ENCODE results near the gene OR2J2.
"Not testable (repeated sequence)": the region's sequence is repeated elsewhere in the genome, so short reads cannot be mapped to it uniquely, and the experiment has no call there.

Gene OR2J2

DNA sequence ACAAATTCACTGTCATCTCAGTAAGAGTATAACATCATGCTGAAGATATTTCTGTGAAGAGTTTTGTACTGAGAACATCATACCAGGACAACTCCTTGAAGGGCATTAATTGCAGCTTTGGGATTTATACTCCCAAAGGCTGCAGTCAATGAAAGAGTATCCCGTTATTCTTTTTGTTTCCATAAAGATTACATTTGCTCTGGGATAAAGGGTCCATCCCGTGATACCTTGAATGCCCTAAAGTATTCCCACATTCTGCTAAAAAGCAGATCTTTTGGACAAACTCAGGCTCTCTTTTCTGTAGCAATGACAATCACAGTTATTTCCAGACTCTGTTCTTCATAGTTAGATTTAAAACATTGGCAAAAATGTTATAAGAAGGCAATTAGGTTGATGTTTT is at the start of gene OR2J2:
TSS of gene OR2J2 (plus strand) at position 301 of the 400 bp plus-strand sequence. CDS start 2,729 bp downstream, outside the sequence.
- in situ Hi-C loops (cut with HindIII; ENCODE audit: low sequenced_read_pairs): not testable (repeated sequence)

DNA sequence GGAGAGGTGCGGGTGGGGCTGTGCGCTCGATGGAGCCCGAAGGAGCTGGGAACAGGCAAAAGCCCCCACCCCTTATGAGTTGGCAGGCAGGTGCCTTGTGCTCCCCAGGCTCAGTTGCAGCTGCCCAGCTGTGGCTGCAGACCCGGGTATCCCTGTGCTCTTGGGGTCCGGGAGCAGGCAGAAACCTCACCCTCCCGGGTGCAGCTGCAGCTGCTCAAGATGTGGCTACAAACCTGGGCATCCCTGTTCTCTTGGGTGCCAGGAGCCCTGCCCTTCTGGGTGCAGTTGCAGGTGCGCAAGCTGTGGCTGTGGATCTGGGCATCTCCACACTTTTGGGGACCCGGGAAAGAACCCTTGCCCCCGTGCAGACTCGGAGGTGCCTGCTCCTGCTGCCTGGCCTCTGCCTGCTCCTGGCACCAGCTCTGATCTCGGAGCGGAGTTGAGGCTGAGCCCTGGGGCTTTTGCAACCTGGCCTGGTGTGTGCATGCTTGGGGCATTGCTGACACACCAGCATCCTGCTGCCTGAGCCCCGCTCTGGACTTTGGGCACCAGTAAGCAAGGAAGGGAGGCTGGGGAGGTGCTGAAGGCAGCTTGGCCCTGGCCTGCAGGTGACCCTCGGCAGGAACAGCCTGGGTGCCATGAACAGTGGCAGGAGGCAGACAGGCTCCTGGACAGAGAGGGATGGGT is 41.2 kb upstream of the OR2J2 start:
- in situ Hi-C loops (cut with HindIII; ENCODE audit: low sequenced_read_pairs): no loop called here

DNA sequence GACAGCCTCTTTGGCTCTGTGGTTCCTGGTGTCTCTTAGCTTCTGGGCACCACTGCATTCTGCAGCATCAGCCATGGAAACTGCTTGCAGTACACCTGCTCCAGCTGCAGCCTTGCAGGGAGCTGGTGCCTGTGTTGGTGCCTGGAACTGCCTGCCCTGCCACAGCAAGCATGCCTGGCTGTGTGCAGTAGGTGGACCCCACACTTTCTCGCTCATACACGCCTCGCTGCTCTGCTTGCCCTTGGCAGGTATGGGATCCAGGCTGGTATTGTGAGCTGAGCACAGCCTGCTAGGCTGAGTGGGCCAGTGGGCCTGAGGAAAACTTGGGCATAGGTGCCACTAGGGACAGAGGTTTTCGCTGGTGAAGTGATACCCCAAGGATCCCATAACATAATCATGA is 40.1 kb upstream of the OR2J2 start:
- in situ Hi-C loops (cut with HindIII; ENCODE audit: low sequenced_read_pairs): no loop called here

DNA sequence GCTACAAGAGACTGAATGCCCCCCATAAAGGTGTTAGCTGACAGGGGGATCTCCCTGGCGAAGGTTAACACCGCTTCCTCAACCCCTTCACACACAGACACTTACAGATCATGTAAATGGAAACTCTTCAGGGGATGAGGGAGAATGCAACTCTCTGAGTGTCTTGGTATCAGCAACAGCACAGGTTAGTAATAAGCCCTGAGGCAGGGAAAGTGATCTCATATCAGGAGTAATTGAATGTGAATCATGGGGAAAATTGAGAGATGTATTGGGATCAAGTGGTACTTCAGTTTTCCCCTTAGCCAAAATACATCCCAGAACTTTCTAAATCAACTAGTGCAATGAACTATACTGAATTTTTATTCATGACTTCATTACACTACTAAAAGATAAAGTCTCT is 39.0 kb upstream of the OR2J2 start:
- in situ Hi-C loops (cut with HindIII; ENCODE audit: low sequenced_read_pairs): no loop called here

DNA sequence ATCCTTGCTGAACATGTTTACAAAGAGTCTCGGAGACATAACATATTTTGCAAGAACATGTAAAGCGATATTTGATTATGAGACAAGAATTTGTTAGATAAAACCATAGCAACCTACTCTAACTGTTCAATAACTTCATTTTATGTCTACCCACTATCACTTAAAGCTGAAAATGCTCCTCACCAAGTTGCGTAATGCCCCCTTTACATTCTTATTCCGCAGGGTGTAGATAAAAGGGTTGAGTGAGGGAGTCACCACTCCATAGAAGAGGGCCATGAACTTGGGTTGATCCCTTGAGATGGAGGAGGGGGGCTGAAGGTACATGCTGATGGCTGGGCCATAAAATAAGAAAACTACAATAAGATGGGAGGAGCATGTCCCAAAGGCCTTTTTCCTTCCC is 33.0 kb upstream of the OR2J2 start:
- in situ Hi-C loops (cut with HindIII; ENCODE audit: low sequenced_read_pairs): no loop called here

DNA sequence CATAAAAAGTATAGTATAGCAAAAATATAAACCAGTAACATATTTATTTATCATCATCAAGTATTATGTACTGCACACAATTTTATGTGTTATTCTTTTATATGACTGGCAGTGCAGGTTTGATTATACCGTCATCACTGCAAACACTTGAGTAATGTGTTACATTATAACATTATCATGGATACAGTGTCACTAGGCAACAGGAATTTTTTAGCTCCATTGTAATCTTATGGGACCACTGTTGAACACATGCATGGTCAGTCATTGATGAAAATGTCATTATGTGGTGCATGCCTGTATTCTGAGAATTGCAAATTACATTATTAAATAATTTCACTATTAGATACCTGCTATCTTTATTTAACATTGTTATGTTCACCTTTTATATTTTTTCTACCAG is 29.1 kb upstream of the OR2J2 start:
- in situ Hi-C loops (cut with HindIII; ENCODE audit: low sequenced_read_pairs): no loop called here

DNA sequence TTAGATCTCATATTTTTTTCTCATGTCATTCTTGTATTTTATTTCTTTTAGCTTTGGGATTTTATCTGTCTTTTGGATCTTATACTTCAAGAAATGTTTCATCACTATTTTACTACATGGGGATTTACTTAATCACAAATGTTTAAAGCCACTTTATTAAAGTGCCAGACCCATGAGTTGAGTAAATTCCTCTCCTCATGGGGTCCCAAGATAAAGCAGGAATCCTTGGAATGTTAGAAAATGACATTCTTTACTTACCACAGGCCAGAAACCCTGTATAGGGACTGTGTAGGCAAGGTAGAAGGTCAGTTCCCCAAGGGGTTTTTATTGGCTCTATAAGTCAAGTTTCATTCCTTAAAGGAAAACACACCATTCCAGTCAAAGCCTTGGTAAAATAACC is 28.4 kb upstream of the OR2J2 start:
- in situ Hi-C loops (cut with HindIII; ENCODE audit: low sequenced_read_pairs): no loop called here

DNA sequence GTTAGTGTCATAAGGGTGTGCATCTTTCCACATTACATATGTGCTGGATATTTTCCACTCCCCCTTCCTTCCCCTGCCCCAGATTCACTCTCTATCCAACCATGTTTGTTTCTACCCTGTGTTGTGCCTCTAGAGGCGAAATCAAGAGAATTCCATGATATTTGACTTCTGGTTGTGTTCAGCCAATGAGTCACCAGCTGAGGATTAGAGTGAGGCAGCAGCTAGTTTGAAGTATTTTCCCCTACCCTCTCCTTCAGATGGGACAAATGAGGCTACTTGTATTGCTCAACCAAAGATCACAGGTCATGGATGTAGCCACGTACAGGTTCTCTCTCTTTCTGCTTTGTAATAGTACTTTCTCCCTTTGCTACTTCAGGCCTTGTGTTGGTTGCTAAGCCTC is 24.5 kb upstream of the OR2J2 start:
- in situ Hi-C loops (cut with HindIII; ENCODE audit: low sequenced_read_pairs): no loop called here

DNA sequence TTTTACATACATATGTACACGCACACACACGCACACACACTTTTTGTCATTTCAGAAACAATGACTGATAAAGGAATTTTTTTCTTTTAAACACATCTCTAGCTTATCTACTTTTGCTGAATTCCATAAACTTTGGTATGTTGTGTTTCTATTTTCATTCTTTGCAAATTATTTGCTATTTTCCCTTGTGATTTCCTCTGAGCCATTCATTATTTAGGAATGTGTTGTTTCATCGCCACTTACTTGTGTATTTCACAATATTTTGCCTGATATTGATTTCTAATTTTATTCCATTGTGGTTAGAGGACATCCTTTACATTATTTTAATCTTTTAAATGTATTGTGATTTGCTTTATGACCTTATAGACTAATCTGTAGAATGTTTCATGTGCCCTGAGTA is 23.6 kb upstream of the OR2J2 start:
- in situ Hi-C loops (cut with HindIII; ENCODE audit: low sequenced_read_pairs): no loop called here

DNA sequence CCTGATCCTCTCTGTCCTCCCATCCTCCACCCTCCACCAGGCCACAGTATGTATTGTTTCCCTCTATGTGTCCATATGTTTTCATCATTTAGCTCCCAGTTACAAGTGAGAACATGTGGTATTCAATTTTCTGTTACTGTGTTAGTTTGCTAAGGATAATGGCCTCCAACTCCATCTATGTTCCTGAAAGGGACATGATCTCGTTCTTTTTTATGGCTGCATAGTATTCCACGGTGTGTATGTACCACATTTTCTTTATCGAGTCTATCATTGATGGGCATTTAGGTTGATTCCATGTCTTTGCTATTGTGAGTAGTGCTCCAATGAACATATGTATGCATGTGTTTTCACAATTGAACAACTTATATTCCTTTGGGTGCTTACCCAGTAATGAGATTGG is 21.3 kb upstream of the OR2J2 start:
- in situ Hi-C loops (cut with HindIII; ENCODE audit: low sequenced_read_pairs): not testable (repeated sequence)

DNA sequence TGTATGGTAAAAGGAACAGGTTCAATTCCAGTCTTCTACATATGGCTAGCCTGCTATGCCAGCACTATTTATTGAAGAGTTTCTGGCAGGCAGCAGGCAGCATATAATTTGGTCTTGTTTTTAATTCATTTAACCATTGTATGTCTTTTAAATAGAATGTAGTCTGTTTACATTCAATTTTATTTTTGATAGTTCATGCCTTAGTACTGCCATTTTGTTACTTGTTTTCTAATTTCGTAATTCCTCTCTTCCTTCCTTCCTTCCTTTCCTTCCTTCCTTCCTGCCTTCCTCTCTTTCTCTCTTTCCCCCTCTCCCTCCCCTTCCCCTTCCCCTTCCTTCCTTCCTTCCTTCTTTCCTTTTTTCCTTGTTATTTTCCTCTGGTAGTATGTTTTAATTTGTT is 17.6 kb upstream of the OR2J2 start:
- in situ Hi-C loops (cut with HindIII; ENCODE audit: low sequenced_read_pairs): no loop called here

DNA sequence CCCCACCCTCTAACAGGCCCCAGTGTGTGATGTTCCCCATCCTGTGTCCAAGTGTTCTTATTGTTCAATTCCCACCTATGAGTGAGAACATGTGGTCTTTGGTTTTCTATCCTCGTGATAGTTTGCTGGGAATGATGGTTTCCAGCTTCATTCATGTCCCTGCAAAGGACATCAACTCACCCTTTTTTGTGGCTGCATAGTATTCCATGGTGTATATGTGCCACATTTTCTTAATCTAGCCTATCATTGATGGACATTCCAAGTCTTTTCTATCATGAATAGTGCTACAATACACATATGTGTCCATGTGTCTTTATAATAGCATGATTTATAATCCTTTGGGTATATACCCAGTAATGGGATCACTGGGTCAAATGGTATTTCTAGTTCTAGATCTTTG is 15.5 kb upstream of the OR2J2 start:
- in situ Hi-C loops (cut with HindIII; ENCODE audit: low sequenced_read_pairs): not testable (repeated sequence)

DNA sequence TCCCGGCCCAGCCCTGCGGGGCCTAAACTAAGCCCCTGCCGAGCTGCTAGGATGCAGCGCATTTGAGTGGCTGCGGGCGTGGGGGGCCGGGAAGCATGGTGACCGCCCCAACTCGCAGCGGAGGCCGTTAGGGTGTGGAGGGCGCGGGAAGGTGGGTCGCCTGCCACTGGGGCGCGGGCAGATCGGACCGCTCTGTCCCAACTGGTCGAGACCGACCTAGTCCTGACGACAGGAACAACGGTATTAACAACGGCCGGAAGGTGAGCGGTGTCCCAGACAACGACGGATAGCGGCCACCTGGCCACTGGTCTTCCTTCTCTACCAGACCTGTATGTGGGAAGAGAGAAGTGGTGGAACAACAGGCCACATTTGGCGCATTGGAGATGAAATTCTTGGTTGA is 10.8 kb upstream of the OR2J2 start:
- in situ Hi-C loops (cut with HindIII; ENCODE audit: low sequenced_read_pairs): not testable (repeated sequence)

DNA sequence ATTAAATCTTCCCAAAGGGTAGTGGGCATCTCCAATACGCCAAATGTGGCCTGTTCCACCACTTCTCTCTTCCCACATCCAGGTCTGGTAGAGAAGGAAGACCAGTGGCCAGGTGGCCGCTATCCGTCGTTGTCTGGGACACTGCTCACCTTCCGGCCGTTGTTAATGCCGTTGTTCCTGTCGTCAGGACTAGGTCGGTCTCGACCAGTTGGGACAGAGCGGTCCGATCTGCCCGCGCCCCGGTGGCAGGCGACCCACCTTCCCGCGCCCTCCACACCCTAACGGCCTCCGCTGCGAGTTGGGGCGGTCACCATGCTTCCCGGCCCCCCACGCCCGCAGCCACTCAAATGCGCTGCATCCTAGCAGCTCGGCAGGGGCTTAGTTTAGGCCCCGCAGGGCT is 5.1 kb upstream of the OR2J2 start:
- in situ Hi-C loops (cut with HindIII; ENCODE audit: low sequenced_read_pairs): not testable (repeated sequence)

DNA sequence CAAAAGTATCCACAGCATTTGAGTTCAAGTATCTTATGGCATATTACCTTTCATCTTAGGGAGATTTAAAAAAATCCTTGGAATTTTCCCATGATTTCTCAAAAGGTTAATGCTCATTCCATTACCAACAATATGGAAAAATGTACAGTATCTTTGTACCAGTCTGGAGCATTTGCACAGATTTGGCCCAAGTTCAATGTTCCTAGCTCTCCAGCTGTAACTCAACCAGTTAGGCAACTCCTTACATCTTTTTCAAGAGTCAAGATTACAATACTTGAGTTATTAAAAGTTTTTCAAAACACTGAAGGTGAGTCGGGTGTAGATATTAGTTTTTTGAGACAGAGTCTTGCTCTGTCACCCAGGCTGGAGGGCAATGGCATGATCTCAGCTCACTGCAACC is 1.0 kb downstream of the OR2J2 start:
- in situ Hi-C loops (cut with HindIII; ENCODE audit: low sequenced_read_pairs): no loop called here

DNA sequence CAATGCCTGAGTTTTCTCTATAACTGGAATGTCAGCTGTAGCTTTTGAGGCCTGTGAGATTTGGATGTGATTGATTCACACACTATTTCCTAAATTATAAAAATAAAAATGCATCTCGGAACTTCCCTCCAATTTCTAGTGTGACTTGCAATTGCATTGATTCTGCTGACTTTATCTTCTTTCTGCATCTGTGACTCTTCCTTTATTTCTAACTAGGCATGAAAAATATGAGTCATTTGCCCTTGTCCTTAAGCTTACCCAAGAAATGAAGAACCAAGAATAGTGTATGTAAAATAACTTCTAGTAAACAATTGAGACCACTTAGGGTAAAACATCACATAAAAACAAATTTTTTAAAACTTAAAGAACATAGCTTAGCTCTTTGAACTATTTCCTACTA is 12.9 kb downstream of the OR2J2 start:
- in situ Hi-C loops (cut with HindIII; ENCODE audit: low sequenced_read_pairs): no loop called here

DNA sequence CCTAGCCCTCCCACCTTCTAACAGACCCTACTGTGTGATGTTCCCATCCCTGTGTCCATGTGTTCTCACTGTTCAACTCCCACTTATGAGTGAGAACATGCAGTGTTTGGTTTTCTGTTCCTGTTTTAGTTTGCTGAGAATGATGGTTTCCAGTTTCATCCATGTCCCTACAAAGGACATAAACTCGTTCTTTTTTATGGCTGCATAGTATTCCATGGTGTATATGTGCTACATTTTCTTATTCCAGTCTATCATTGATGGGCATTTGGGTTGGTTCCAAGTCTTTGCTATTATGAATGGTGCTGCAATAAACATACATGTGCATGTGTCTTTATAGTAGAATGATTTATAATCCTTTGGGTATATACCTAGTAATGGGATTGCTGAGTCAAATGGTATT is 18.0 kb downstream of the OR2J2 start:
- in situ Hi-C loops (cut with HindIII; ENCODE audit: low sequenced_read_pairs): not testable (repeated sequence)

DNA sequence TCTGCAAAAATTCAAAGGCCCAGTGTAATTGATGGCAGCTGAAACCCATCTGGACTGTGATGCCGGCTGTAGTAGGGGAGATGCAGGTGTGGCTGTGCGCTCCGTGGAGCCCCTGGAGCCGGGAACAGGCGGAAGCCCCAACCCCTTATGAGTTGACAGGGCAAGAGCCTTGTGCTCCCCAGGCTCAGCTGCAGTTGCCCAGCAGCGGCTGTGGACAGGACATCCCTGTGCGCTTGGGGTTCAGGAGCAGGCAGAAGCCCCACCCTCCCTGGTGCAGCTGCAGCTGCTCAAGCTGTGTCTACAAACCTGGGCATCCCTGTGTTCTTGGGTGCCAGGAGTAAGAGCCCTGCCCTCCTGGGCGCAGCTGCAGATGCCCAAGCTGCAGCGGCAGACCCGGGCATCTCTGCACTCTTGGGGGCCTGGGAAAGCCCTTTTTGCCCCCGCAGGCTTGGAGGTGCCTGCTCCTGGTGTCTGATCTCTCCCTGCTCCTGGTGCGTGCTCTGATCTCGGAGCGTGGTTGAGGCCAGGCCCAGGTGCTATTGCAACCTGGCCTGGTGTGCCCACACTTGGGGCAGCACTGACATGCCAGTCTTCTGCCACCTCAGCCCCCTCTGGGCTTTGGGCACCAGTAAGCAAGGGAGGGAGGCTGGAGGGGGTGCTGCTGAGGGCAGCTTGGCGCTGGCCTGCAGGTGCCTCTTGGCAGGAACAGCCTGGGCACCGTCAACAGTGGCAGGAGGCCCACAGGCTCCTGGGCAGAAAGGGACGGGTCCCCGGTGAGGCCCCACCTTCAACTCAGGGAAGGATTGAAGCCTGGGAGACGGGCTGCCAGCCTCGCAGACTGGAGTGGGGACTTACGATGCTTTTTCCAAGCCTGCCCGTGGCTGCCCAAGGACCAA is 30.3 kb downstream of the OR2J2 start:
- in situ Hi-C loops (cut with HindIII; ENCODE audit: low sequenced_read_pairs): no loop called here

DNA sequence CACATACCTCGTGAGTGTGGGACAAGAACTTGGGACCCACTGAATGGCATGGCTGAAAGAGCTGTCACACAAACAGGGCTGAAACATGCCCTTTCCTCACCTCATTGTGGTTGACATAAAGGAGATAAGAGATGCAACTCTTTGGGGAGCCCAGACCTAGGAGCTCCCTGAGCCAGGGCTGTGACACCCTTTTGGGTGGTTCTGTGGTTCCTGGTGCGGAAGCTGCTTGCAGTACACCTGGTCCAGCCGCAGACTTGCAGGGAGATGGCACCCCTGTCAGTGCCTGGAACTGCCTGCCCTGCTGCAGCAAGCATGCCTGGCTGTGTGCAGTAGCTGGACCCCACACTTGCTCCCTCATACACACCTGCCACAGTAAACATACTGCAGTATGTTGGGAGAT is 31.3 kb downstream of the OR2J2 start:
- in situ Hi-C loops (cut with HindIII; ENCODE audit: low sequenced_read_pairs): no loop called here

DNA sequence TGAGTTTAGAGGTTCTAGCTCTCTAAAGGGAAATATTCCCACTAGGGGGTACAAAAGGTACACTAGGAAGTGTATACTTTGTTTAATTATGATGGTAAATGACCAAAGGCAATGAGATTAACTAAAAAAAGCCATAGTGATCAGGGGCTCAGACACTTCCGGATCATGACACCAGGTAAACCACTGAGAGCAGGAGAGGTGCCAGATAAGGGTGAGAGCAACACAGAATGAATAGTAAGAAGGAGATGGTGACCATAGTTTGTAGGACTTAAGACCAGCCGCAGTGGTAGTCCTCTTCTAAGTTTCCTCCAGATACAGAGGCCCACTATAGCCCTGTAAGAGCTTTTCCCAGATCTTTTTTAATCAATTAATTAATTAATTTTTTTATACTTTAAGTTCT is 40.8 kb downstream of the OR2J2 start:
- in situ Hi-C loops (cut with HindIII; ENCODE audit: low sequenced_read_pairs): no loop called here

DNA sequence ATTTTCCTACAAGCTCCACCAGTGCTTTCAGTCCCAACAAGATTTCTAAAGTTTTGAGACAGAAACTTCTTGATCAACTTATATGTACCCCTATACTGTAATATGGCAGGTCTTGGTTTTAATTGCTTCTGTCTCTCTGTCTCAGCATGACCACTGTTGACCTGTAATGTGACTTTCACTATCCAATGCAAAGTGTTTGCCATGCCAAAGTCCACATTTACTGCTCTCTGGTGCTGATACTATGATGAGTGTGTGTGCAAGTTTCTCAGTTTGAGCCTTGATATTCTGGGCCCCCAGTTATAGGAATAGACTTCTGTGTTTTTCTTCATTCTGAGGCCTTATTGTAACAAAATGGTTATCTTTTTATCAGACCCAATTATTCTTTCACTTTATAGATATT is 45.8 kb downstream of the OR2J2 start:
- in situ Hi-C loops (cut with HindIII; ENCODE audit: low sequenced_read_pairs): no loop called here

DNA sequence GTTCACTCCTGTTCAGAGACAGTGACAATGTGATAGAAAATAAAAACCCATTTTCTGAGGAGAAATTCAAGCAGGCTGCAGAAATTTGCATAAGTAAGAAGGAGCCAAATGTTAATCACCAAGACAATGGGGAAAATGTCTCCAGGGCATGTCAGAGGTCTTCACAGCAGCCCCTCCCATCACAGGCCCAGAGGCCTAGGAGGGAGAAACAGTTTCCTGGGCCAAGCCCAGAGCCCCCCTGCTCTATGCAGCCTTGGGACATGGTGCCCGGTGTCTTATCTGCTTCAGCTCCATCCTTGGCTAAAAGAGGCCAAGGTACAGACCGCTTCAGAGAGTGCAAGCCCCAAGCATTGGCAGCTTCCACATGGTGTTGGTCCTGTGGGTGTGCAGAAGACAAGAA is 46.5 kb downstream of the OR2J2 start:
- in situ Hi-C loops (cut with HindIII; ENCODE audit: low sequenced_read_pairs): not testable (repeated sequence)

Data from DLD1 (cell line).